ENCODE measurements around the gene MAP3K20. TPM values are rescaled to one million over a fixed set of nuclear protein-coding genes. Genes with fewer than 3 reads are reported as not detected.

MAP3K20 gene
- total and polyA plus RNA-seq, 2 donors from 2014 or later: 3.9 to 25.6 TPM

DNA sequence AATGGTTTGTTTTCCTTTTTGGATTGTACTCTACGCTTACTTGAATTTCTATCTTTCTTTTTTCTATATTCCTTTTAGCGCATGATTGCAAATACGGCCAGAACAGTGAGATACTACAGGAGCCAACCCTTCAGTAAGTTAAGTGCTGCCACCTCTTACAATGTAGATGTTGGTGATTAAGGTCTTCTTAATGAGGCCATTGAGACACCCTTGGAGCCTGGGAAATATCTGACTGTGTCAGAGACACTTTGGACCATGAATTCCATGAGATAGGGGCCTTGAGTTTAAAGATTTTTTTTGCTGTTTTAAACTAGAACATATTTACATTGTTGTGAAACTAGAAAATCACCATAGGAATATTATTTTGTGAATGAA lies 27.1 kb upstream of the MAP3K20 start:
- H3K9ac ChIP-seq (ENCODE audit: low read length in 3 of 3): no peak overlapping the region
- DNase-seq (no peak), FAIRE-seq (no peak)
- no peak overlapping the region for H3K27ac ChIP-seq (ENCODE audit: low read depth in 2 of 2, low read length in 2 of 2)
- TF ChIP-seq, protein P1, sequence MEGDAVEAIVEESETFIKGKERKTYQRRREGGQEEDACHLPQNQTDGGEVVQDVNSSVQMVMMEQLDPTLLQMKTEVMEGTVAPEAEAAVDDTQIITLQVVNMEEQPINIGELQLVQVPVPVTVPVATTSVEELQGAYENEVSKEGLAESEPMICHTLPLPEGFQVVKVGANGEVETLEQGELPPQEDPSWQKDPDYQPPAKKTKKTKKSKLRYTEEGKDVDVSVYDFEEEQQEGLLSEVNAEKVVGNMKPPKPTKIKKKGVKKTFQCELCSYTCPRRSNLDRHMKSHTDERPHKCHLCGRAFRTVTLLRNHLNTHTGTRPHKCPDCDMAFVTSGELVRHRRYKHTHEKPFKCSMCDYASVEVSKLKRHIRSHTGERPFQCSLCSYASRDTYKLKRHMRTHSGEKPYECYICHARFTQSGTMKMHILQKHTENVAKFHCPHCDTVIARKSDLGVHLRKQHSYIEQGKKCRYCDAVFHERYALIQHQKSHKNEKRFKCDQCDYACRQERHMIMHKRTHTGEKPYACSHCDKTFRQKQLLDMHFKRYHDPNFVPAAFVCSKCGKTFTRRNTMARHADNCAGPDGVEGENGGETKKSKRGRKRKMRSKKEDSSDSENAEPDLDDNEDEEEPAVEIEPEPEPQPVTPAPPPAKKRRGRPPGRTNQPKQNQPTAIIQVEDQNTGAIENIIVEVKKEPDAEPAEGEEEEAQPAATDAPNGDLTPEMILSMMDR (IDR thresholded peaks at IDR 0.05; ENCODE audit: borderline replicate concordance, extremely low read depth, insufficient read depth): no peak
- no peaks in the 10 kb centered on the region for H3K9me3 ChIP-seq (ENCODE audit: control insufficient read depth in 2 of 3, insufficient read depth in 1 of 3, low read length in 3 of 3)
- no peaks in the 10 kb centered on the region for H3K4me1 ChIP-seq (ENCODE audit: control insufficient read depth in 2 of 3, insufficient read depth in 2 of 3, low read depth in 1 of 3, low read length in 3 of 3)
- intact Hi-C loops (cut with DNase I): no loop called here
- H3K4me3 ChIP-seq (ENCODE audit: low read length in 3 of 3): no peak overlapping the region
- no peaks in the 10 kb centered on the region for H3K27me3 ChIP-seq (ENCODE audit: control insufficient read depth, insufficient read depth, low read length)
- no peaks in the 10 kb centered on the region for H3K36me3 ChIP-seq (ENCODE audit: control insufficient read depth in 2 of 3, insufficient read depth in 3 of 3, low read length in 3 of 3)

DNA sequence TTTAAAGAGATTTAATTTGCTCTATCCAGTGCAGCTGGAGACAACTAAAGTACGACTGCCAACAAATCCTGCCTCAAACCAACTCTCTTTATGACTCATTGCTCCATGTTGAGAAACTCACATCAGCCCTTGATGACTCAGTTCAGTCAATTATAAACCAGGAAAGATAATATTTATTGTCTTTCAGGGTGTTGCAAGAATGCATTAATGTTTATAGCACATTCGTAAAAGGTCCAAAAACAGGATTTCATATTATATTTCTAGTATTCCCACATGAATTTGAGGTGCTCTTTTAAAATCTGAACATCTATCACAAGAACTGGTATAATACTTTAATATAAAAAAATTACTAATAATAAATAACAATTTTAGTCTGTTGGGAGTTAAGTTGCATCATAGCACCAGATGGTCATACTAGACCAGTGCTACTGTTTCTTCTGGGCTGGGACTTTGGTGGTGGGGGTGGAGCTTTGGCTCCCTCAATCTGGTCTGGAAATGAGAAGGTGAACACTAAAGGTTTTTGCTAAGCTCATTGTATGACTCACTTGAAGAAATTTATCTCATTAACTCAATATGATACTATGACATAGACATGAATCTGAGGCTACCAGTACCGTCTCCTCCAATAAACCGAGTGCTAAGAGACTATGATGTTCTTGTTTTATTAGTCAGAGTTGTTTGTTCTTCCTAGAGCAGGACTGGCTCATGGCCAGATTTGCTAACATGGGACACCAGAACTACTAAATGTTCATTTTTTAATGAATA lies 26.6 kb upstream of the MAP3K20 start:
- peak; percentile 76 for FAIRE-seq

DNA sequence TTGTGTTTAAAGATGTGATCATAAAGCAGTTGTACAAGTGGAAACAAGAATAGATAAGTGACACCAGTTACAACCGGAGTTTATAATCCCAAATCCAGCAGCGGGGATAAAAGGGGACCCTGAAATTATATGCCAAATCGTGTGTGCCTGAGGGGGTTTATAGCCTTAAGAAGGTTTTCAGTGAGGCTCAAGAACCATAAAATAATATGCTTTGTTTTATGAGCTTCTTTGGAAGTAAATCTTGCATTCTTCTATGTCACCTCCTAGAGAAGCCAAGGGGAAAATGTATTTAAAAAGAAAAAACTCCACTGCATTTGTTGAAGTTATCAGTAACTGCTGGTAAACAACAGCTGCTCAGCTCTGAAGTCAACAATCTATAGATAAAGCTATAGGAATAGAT lies 25.8 kb upstream of the MAP3K20 start:
- no peak overlapping the region for H3K9ac ChIP-seq (ENCODE audit: low read length in 3 of 3)
- FAIRE-seq (no peak), DNase-seq (peak in 1 of 5 donors; percentile 26)
- H3K27ac ChIP-seq (ENCODE audit: low read depth in 2 of 2, low read length in 2 of 2): no peak overlapping the region
- H3K9me3 ChIP-seq (ENCODE audit: control insufficient read depth in 2 of 3, insufficient read depth in 1 of 3, low read length in 3 of 3): no peaks in the 10 kb centered on the region
- H3K4me1 ChIP-seq (ENCODE audit: control insufficient read depth in 2 of 3, insufficient read depth in 2 of 3, low read depth in 1 of 3, low read length in 3 of 3): no peaks in the 10 kb centered on the region
- intact Hi-C loops (cut with DNase I): no loop called here
- H3K4me3 ChIP-seq (ENCODE audit: low read length in 3 of 3): no peak overlapping the region
- no peaks in the 10 kb centered on the region for H3K27me3 ChIP-seq (ENCODE audit: control insufficient read depth, insufficient read depth, low read length)
- H3K36me3 ChIP-seq (ENCODE audit: control insufficient read depth in 2 of 3, insufficient read depth in 3 of 3, low read length in 3 of 3): no peaks in the 10 kb centered on the region
- TF ChIP-seq, protein P1 (IDR thresholded peaks at IDR 0.05; ENCODE audit: borderline replicate concordance, extremely low read depth, insufficient read depth): no peak

More for the DNA sequence above, 26.6 kb upstream of the MAP3K20 start:
- Histone ChIP-seq H3K27me3 (ENCODE audit: control insufficient read depth, insufficient read depth, low read length) (no peaks in the 10 kb centered on the region), H3K9ac (ENCODE audit: low read length in 3 of 3) (no peak overlapping the region), H3K9me3 (ENCODE audit: control insufficient read depth in 2 of 3, insufficient read depth in 1 of 3, low read length in 3 of 3) (no peaks in the 10 kb centered on the region), H3K36me3 (ENCODE audit: control insufficient read depth in 2 of 3, insufficient read depth in 3 of 3, low read length in 3 of 3) (no peaks in the 10 kb centered on the region), H3K27ac (ENCODE audit: low read depth in 2 of 2, low read length in 2 of 2) (no peak overlapping the region), H3K4me1 (ENCODE audit: control insufficient read depth in 2 of 3, insufficient read depth in 2 of 3, low read depth in 1 of 3, low read length in 3 of 3) (no peaks in the 10 kb centered on the region), H3K4me3 (ENCODE audit: low read length in 3 of 3) (no peak overlapping the region)
- intact Hi-C loops (cut with DNase I): no loop called here
- TF ChIP-seq, protein P1 (IDR thresholded peaks at IDR 0.05; ENCODE audit: borderline replicate concordance, extremely low read depth, insufficient read depth): no peak
- DNase-seq: peak in 1 of 5 donors; percentile 77

Data from kidney (tissue), 14 donors.